GM12878 (cell line): ENCODE results near the gene CBY3. TPM values are rescaled to one million over a fixed set of nuclear protein-coding genes. Genes with fewer than 3 reads are reported as not detected.

Source experiments
- ATAC-seq: fragments of 200-7000 bp; cut with Tn5 transposase; 3 replicates; pipeline ENCODE4 v1.9.1; 2020; ENCODE audit warnings: mild to moderate bottlenecking, moderate library complexity
- BruUV-seq: library from RNA; stranded (reverse); fragments of 400-500 nt; replicated peaks from 2 replicates; lab custom pipeline; 2021; lab: Mats Ljungman, UMichigan
- CTCF ChIA-PET: fragments of 300-600 bp; sonication (Branson Sonifier 250); formaldehyde crosslinking; extraction: SDS; loops from one replicate; lab custom pipeline; 2021; ENCODE audit warnings: inconsistent platforms; lab: Yijun Ruan, JAX
- POLR2A ChIA-PET: fragments of 350-600 bp; formaldehyde crosslinking; extraction: SDS; loops from one replicate; lab custom pipeline; 2021; ENCODE audit warnings: inconsistent platforms; lab: Charles Lee
- RAD21 ChIA-PET: fragments of 300-600 bp; sonication (Branson Sonifier 250); formaldehyde crosslinking; loops from one replicate; lab custom pipeline; 2023; ENCODE audit warnings: antibody characterized with exemption; ENCODE audit not compliant: unreplicated experiment; lab: Charles Lee
- SMC1A ChIA-PET: fragments of 300-600 bp; sonication (Branson Sonifier 250); formaldehyde crosslinking; loops from one replicate; lab custom pipeline; 2023; ENCODE audit not compliant: unreplicated experiment, uncharacterized antibody; lab: Charles Lee
- DNase-seq: peaks from one replicate; pipeline ENCODE4 v3.0.0-alpha.2; 2011; ENCODE audit warnings: low read depth, low spot score
- FAIRE-seq: peaks from 3 replicates; lab custom pipeline; 2011; peaks lifted over from hg19 to GRCh38; lab: Jason Lieb, UNC
- H2AFZ ChIP-seq: 2 replicates; pipeline ENCODE4 v1.6.0; 2011; ENCODE audit warnings: low read depth, low read length, control low read depth; ENCODE audit not compliant: control insufficient read depth
- H3K27ac ChIP-seq: 2 replicates; pipeline ENCODE4 v1.5.1; 2011; ENCODE audit warnings: control low read depth; ENCODE audit not compliant: control insufficient read depth, insufficient read depth
- H3K27me3 ChIP-seq, 2 experiments: replicated peaks in 1 of 2; 2 replicates each; pipeline versions ENCODE4 v1.6.0 to v1.6.1; 2011; ENCODE audit warnings: low read length in 1 of 2; ENCODE audit not compliant: control insufficient read depth in 2 of 2, insufficient read depth in 2 of 2
- H3K36me3 ChIP-seq, 2 experiments: 2 replicates each; pipeline ENCODE4 v1.5.1; 2011; ENCODE audit warnings: low read length in 1 of 2; ENCODE audit not compliant: control insufficient read depth in 2 of 2, insufficient read depth in 2 of 2
- H3K4me1 ChIP-seq: 2 replicates; pipeline ENCODE4 v1.6.1; 2011; ENCODE audit warnings: mild to moderate bottlenecking, low read length, moderate library complexity, mixed read lengths; ENCODE audit not compliant: control insufficient read depth, insufficient read depth
- H3K4me2 ChIP-seq: 2 replicates; pipeline ENCODE4 v1.6.0; 2011; ENCODE audit warnings: control low read depth; ENCODE audit not compliant: control insufficient read depth, insufficient read depth
- H3K4me3 ChIP-seq: fragments of 200-600 bp; sonication (generic); 2 replicates; pipeline ENCODE4 v1.5.1; 2016
- H3K79me2 ChIP-seq: 2 replicates; pipeline ENCODE4 v1.6.0; 2011; ENCODE audit warnings: low read length; ENCODE audit not compliant: control insufficient read depth, insufficient read depth
- H3K9ac ChIP-seq: 2 replicates; pipeline ENCODE4 v1.8.0; 2011; ENCODE audit warnings: low read length, control low read depth, mixed read lengths; ENCODE audit not compliant: control insufficient read depth, insufficient read depth
- H3K9me3 ChIP-seq: replicated peaks from 3 replicates; pipeline ENCODE4 v1.5.1; 2011; ENCODE audit warnings: mild to moderate bottlenecking, low read length; ENCODE audit not compliant: control insufficient read depth, insufficient read depth
- H4K20me1 ChIP-seq: 2 replicates; pipeline ENCODE4 v1.6.0; 2011; ENCODE audit not compliant: control insufficient read depth, insufficient read depth
- BHLHE40 ChIP-seq, 2 experiments: fragments of 450-650 bp in 1 of 2; IDR thresholded peaks; 2 replicates each; pipeline ENCODE4 v1.6.1; 2011 to 2017; ENCODE audit warnings: low read depth in 2 of 2, borderline replicate concordance in 1 of 2, improper control_type of control experiment in 1 of 2, low read length in 1 of 2, mild to moderate bottlenecking in 1 of 2
- CEBPB ChIP-seq, 2 experiments: fragments of 150-350 bp in 1 of 2; IDR thresholded peaks; 2 replicates each; pipeline ENCODE4 v1.6.1; 2012 to 2014; ENCODE audit warnings: low read depth in 2 of 2, low read length in 2 of 2, borderline replicate concordance in 1 of 2, inconsistent platforms in 1 of 2
- CEBPZ ChIP-seq: fragments of 150-350 bp; IDR thresholded peaks from 2 replicates; pipeline ENCODE4 v1.6.1; 2016; ENCODE audit warnings: low read depth, low read length
- E2F4 ChIP-seq: IDR thresholded peaks from 2 replicates; pipeline ENCODE4 v1.6.1; 2012; ENCODE audit warnings: low read depth, low read length, improper control_type of control experiment
- FOXM1 ChIP-seq: IDR thresholded peaks from 2 replicates; pipeline ENCODE4 v1.6.1; 2012; ENCODE audit warnings: low read depth, mild to moderate bottlenecking, inconsistent platforms, low read length, moderate library complexity
- HDAC6 ChIP-seq: fragments of 200-600 bp; sonication (generic); IDR thresholded peaks from one replicate; pipeline ENCODE4 v1.8.0; 2017; ENCODE audit warnings: antibody characterized with exemption; ENCODE audit not compliant: unreplicated experiment
- HDGF ChIP-seq: fragments of 450-650 bp; IDR thresholded peaks from 2 replicates; pipeline ENCODE4 v1.6.1; 2016; ENCODE audit warnings: antibody characterized with exemption
- HSF1 ChIP-seq: fragments of 150-350 bp; IDR thresholded peaks from 2 replicates; pipeline ENCODE4 v1.6.1; 2014; ENCODE audit warnings: mild to moderate bottlenecking, low read depth, low read length
- PML ChIP-seq: IDR thresholded peaks from 2 replicates; pipeline ENCODE4 v1.6.1; 2012; ENCODE audit warnings: low read length, inconsistent platforms
- POLR2A ChIP-seq: IDR thresholded peaks from 2 replicates; pipeline ENCODE4 v1.6.1; 2011; ENCODE audit warnings: low read depth, mild to moderate bottlenecking, low read length
- RAD51 ChIP-seq: fragments of 450-650 bp; IDR thresholded peaks from 2 replicates; pipeline ENCODE4 v1.6.1; 2016; ENCODE audit warnings: moderate library complexity, mild to moderate bottlenecking, inconsistent platforms
- SMARCA5 ChIP-seq: fragments of 450-650 bp; IDR thresholded peaks from 2 replicates; pipeline ENCODE4 v1.6.1; 2017; ENCODE audit warnings: mild to moderate bottlenecking
- SREBF1 ChIP-seq: IDR thresholded peaks from 2 replicates; pipeline ENCODE4 v1.6.1; 2012; ENCODE audit warnings: mild to moderate bottlenecking, low read length
- SRF ChIP-seq, 2 experiments: IDR thresholded peaks; 2 replicates each; pipeline ENCODE4 v1.6.1; 2011; ENCODE audit warnings: low read depth in 2 of 2, low read length in 2 of 2, mild to moderate bottlenecking in 1 of 2, moderate library complexity in 1 of 2
- SUPT20H ChIP-seq: IDR thresholded peaks from 2 replicates; pipeline ENCODE4 v1.6.1; 2011; ENCODE audit warnings: low read depth, mild to moderate bottlenecking, low read length, moderate library complexity, borderline replicate concordance; ENCODE audit not compliant: control insufficient read depth
- USF2 ChIP-seq: IDR thresholded peaks from 2 replicates; pipeline ENCODE4 v1.6.1; 2011; ENCODE audit warnings: low read depth, low read length, improper control_type of control experiment, borderline replicate concordance
- ZNF274 ChIP-seq: IDR thresholded peaks from one replicate; pipeline ENCODE4 v1.8.0; 2011; ENCODE audit not compliant: insufficient read length, insufficient read depth
- WGBS: methylation state at CpG from one replicate; pipeline ENCODE4 v1.1.6; 2016; ENCODE audit warnings: low lambda C conversion rate; ENCODE audit not compliant: insufficient replicate concordance, insufficient coverage; ENCODE audit errors: missing lambda C conversion rate; 5-methylcytosine and 5-hydroxymethylcytosine counted together
- in situ Hi-C: fragments of 300-500 bp; cut with MboI; formaldehyde crosslinking; loops from 9 replicates; pipeline ENCODE4 v1.14.3; 2018; ENCODE audit warnings: mixed read lengths
- intact Hi-C: fragments of 100-400 bp; cut with micrococcal nuclease; formaldehyde crosslinking; loops from one replicate; pipeline ENCODE4 v1.14.2; 2022; ENCODE audit not compliant: unreplicated experiment
- polyA plus RNA-seq, 11 experiments: library from polyadenylated mRNA; depleted of rRNA in 4 of 11; unstranded in 6 of 11; stranded (reverse) in 5 of 11; fragments of >200 nt; fragmentation: Nextera tagmentation in 4 of 11; fragmentation: Illumina TruSeq in 1 of 11; extraction: Ambion mirVana in 4 of 11; extraction: Trizol in 1 of 11; gene quantifications; 1 replicate in 1 of 11; 2 replicates in 10 of 11; pipeline versions ENCODE4 v1.2.1 to v1.2.3, GENCODE V29; 2011 to 2016; ENCODE audit warnings: inconsistent platforms in 2 of 11, missing spikeins in 2 of 11, low read depth in 1 of 11
- total RNA-seq, 4 experiments: library from RNA; depleted of rRNA in 3 of 4; stranded (reverse); fragments of >200 nt in 3 of 4; fragmentation: Illumina TruSeq in 1 of 4; extraction: Trizol in 1 of 4; gene quantifications; 2 replicates each; pipeline versions ENCODE4 v1.2.1 to v1.2.3, GENCODE V29; 2013 to 2021

Gene CBY3
- total and polyA plus RNA-seq, 10 of the 15 experiments (the other 5 are each of a cell fraction or from before 2014, with no cell fraction given), result 0.10 to 1.2 (median 0.47) TPM; not detected in 5

GRCh38 chr5:179729727-179730126 is 48.9 kb upstream of the CBY3 start:
- Histone ChIP-seq H3K9ac (no peak overlapping the region), H3K27ac (no peak overlapping the region), H3K79me2 (peaks cover 21% of the 10 kb centered on the region), H3K4me1 (peaks cover 6% of the 10 kb centered on the region; the same call in 1 of the 2 replicates), H3K36me3 (peaks cover 10 to 36% of the 10 kb centered on the region in 2 experiments), H3K4me2 (no peak overlapping the region), H2AFZ (no peak overlapping the region), H3K27me3 (no peaks in the 10 kb centered on the region), H4K20me1 (no peaks in the 10 kb centered on the region; the same call in 1 of the 2 replicates), H3K4me3 (no peak overlapping the region), H3K9me3 (no peaks in the 10 kb centered on the region)
- DNase-seq, result no peak
- FAIRE-seq, result no peak
- TF ChIP-seq E2F4, result no peak
- no peak for TF ChIP-seq HDGF
- no peak for TF ChIP-seq SUPT20H
- no peak for TF ChIP-seq SREBF1
- no peak for TF ChIP-seq BHLHE40 (IDR thresholded peaks at IDR 0.05; ENCODE audit: borderline replicate concordance in 1 of 2, low read depth in 2 of 2, low read length in 1 of 2)
- no peak for TF ChIP-seq HDAC6
- no peak for TF ChIP-seq HSF1
- no peak for TF ChIP-seq CEBPZ
- no peak for TF ChIP-seq SRF (IDR thresholded peaks at IDR 0.05; ENCODE audit: low read depth in 2 of 2, low read length in 2 of 2)
- TF ChIP-seq CEBPB (IDR thresholded peaks at IDR 0.05; ENCODE audit: borderline replicate concordance in 1 of 2, low read depth in 2 of 2, low read length in 2 of 2), result no peak
- no peak for TF ChIP-seq ZNF274
- no peak for TF ChIP-seq SMARCA5
- no peak for TF ChIP-seq FOXM1
- no peak for TF ChIP-seq RAD51
- no peak for TF ChIP-seq USF2
- TF ChIP-seq PML, result no peak
- TF ChIP-seq POLR2A, result no peak
- intact Hi-C loops, result no loop called here
- no peak for ATAC-seq
- CTCF ChIA-PET, result interaction anchor here (0.8 kb wide), 1 partner anchor 9 kb away, joined by 3 read pairs; no protein-coding TSS in a partner anchor
- SMC1A ChIA-PET, result interaction anchor here (0.9 to 3.4 kb wide), 3 partner anchors 28 to 49 kb away, joined by 3 to 12 read pairs (median 4); partner anchors contain the start of gene CBY3
- in situ Hi-C loops, result no loop called here
- RAD21 ChIA-PET, result interaction anchor here (0.6 kb wide), 1 partner anchor 66 kb away, joined by 4 read pairs; no protein-coding TSS in a partner anchor
- 53% methylated on average over 3 of the region's 3 CpGs for WGBS
- no TSS peak for BruUV-seq
- POLR2A ChIA-PET, result interaction anchor here (0.6 to 1.5 kb wide), 2 partner anchors 32 to 66 kb away, joined by 4 to 7 read pairs; no protein-coding TSS in a partner anchor
